GM12878 (cell line): ENCODE measurements around the gene ANKRD42. TPM values are rescaled to one million over a fixed set of nuclear protein-coding genes. Genes with fewer than 3 reads are reported as not detected.

Experiments used
- ATAC-seq: fragments of 200-7000 bp; cut with Tn5 transposase; 3 replicates; pipeline ENCODE4 v1.9.1; 2020; ENCODE audit warnings: mild to moderate bottlenecking, moderate library complexity
- BruUV-seq: library from RNA; stranded (reverse); fragments of 400-500 nt; replicated peaks from 2 replicates; lab custom pipeline; 2021; lab: Mats Ljungman, UMichigan
- CTCF ChIA-PET: fragments of 300-600 bp; sonication (Branson Sonifier 250); formaldehyde crosslinking; extraction: SDS; loops from one replicate; lab custom pipeline; 2021; ENCODE audit warnings: inconsistent platforms; lab: Yijun Ruan, JAX
- POLR2A ChIA-PET: fragments of 350-600 bp; formaldehyde crosslinking; extraction: SDS; loops from one replicate; lab custom pipeline; 2021; ENCODE audit warnings: inconsistent platforms; lab: Charles Lee
- RAD21 ChIA-PET: fragments of 300-600 bp; sonication (Branson Sonifier 250); formaldehyde crosslinking; loops from one replicate; lab custom pipeline; 2023; ENCODE audit warnings: antibody characterized with exemption; ENCODE audit not compliant: unreplicated experiment; lab: Charles Lee
- SMC1A ChIA-PET: fragments of 300-600 bp; sonication (Branson Sonifier 250); formaldehyde crosslinking; loops from one replicate; lab custom pipeline; 2023; ENCODE audit not compliant: unreplicated experiment, uncharacterized antibody; lab: Charles Lee
- DNase-seq: peaks from one replicate; pipeline ENCODE4 v3.0.0-alpha.2; 2011; ENCODE audit warnings: low read depth, low spot score
- FAIRE-seq: peaks from 3 replicates; lab custom pipeline; 2011; peaks lifted over from hg19 to GRCh38; lab: Jason Lieb, UNC
- H2AFZ ChIP-seq: 2 replicates; pipeline ENCODE4 v1.6.0; 2011; ENCODE audit warnings: low read depth, low read length, control low read depth; ENCODE audit not compliant: control insufficient read depth
- H3K27ac ChIP-seq: 2 replicates; pipeline ENCODE4 v1.5.1; 2011; ENCODE audit warnings: control low read depth; ENCODE audit not compliant: control insufficient read depth, insufficient read depth
- H3K27me3 ChIP-seq, 2 experiments: replicated peaks in 1 of 2; 2 replicates each; pipeline versions ENCODE4 v1.6.0 to v1.6.1; 2011; ENCODE audit warnings: low read length in 1 of 2; ENCODE audit not compliant: control insufficient read depth in 2 of 2, insufficient read depth in 2 of 2
- H3K36me3 ChIP-seq, 2 experiments: 2 replicates each; pipeline ENCODE4 v1.5.1; 2011; ENCODE audit warnings: low read length in 1 of 2; ENCODE audit not compliant: control insufficient read depth in 2 of 2, insufficient read depth in 2 of 2
- H3K4me1 ChIP-seq: 2 replicates; pipeline ENCODE4 v1.6.1; 2011; ENCODE audit warnings: mild to moderate bottlenecking, low read length, moderate library complexity, mixed read lengths; ENCODE audit not compliant: control insufficient read depth, insufficient read depth
- H3K4me2 ChIP-seq: 2 replicates; pipeline ENCODE4 v1.6.0; 2011; ENCODE audit warnings: control low read depth; ENCODE audit not compliant: control insufficient read depth, insufficient read depth
- H3K4me3 ChIP-seq: fragments of 200-600 bp; sonication (generic); 2 replicates; pipeline ENCODE4 v1.5.1; 2016
- H3K79me2 ChIP-seq: 2 replicates; pipeline ENCODE4 v1.6.0; 2011; ENCODE audit warnings: low read length; ENCODE audit not compliant: control insufficient read depth, insufficient read depth
- H3K9ac ChIP-seq: 2 replicates; pipeline ENCODE4 v1.8.0; 2011; ENCODE audit warnings: low read length, control low read depth, mixed read lengths; ENCODE audit not compliant: control insufficient read depth, insufficient read depth
- H3K9me3 ChIP-seq: replicated peaks from 3 replicates; pipeline ENCODE4 v1.5.1; 2011; ENCODE audit warnings: mild to moderate bottlenecking, low read length; ENCODE audit not compliant: control insufficient read depth, insufficient read depth
- H4K20me1 ChIP-seq: 2 replicates; pipeline ENCODE4 v1.6.0; 2011; ENCODE audit not compliant: control insufficient read depth, insufficient read depth
- BACH1 ChIP-seq: fragments of 450-650 bp; IDR thresholded peaks from 2 replicates; pipeline ENCODE4 v1.6.1; 2017; ENCODE audit warnings: mild to moderate bottlenecking, borderline replicate concordance
- EP300 ChIP-seq, 2 experiments: fragments of 150-350 bp in 1 of 2; IDR thresholded peaks; 2 replicates each; pipeline ENCODE4 v1.6.1; 2011 to 2012; ENCODE audit warnings: low read depth in 2 of 2, low read length in 2 of 2, borderline replicate concordance in 1 of 2, improper control_type of control experiment in 1 of 2, inconsistent platforms in 1 of 2; ENCODE audit not compliant: control insufficient read depth in 1 of 2
- JUNB ChIP-seq: IDR thresholded peaks from 2 replicates; pipeline ENCODE4 v1.6.1; 2016; ENCODE audit warnings: antibody characterized with exemption, mild to moderate bottlenecking
- RCOR1 ChIP-seq: conservative IDR thresholded peaks from 2 replicates; pipeline ENCODE4 v1.6.1; 2012; ENCODE audit warnings: low read depth, low read length, improper control_type of control experiment
- SMAD5 ChIP-seq: IDR thresholded peaks from 2 replicates; pipeline ENCODE4 v1.6.1; 2016; ENCODE audit warnings: antibody characterized with exemption, low read depth
- SP1 ChIP-seq: IDR thresholded peaks from one replicate; pipeline ENCODE4 v1.6.1; 2011; ENCODE audit warnings: low read depth, low read length
- STAT1 ChIP-seq: fragments of 450-650 bp; conservative IDR thresholded peaks from 2 replicates; pipeline ENCODE4 v1.6.1; 2014; ENCODE audit warnings: antibody characterized with exemption, mild to moderate bottlenecking
- SUPT20H ChIP-seq: IDR thresholded peaks from 2 replicates; pipeline ENCODE4 v1.6.1; 2011; ENCODE audit warnings: low read depth, mild to moderate bottlenecking, low read length, moderate library complexity, borderline replicate concordance; ENCODE audit not compliant: control insufficient read depth
- SUZ12 ChIP-seq: fragments of 200-600 bp; sonication (generic); IDR thresholded peaks from one replicate; pipeline ENCODE4 v1.6.1; 2018; ENCODE audit warnings: antibody characterized with exemption, mild to moderate bottlenecking; ENCODE audit not compliant: unreplicated experiment
- TARDBP ChIP-seq: IDR thresholded peaks from 2 replicates; pipeline ENCODE4 v1.6.1; 2016; ENCODE audit warnings: borderline replicate concordance
- TCF3 ChIP-seq: IDR thresholded peaks from 2 replicates; pipeline ENCODE4 v1.6.1; 2012; ENCODE audit warnings: low read depth, mild to moderate bottlenecking, low read length, borderline replicate concordance; ENCODE audit not compliant: insufficient read depth
- TCF7 ChIP-seq: IDR thresholded peaks from 2 replicates; pipeline ENCODE4 v1.6.1; 2014; ENCODE audit warnings: antibody characterized with exemption, borderline replicate concordance
- ZNF24 ChIP-seq: fragments of 450-650 bp; IDR thresholded peaks from 2 replicates; pipeline ENCODE4 v1.6.1; 2017; ENCODE audit warnings: antibody characterized with exemption, mild to moderate bottlenecking
- ZSCAN29 ChIP-seq: fragments of 450-650 bp; IDR thresholded peaks from 2 replicates; pipeline ENCODE4 v1.6.1; 2017; ENCODE audit warnings: mild to moderate bottlenecking, moderate library complexity
- WGBS: methylation state at CpG from one replicate; pipeline ENCODE4 v1.1.6; 2016; ENCODE audit warnings: low lambda C conversion rate; ENCODE audit not compliant: insufficient replicate concordance, insufficient coverage; ENCODE audit errors: missing lambda C conversion rate; 5-methylcytosine and 5-hydroxymethylcytosine counted together
- in situ Hi-C: fragments of 300-500 bp; cut with MboI; formaldehyde crosslinking; loops from 9 replicates; pipeline ENCODE4 v1.14.3; 2018; ENCODE audit warnings: mixed read lengths
- intact Hi-C: fragments of 100-400 bp; cut with micrococcal nuclease; formaldehyde crosslinking; loops from one replicate; pipeline ENCODE4 v1.14.2; 2022; ENCODE audit not compliant: unreplicated experiment
- polyA plus RNA-seq, 11 experiments: library from polyadenylated mRNA; depleted of rRNA in 4 of 11; unstranded in 6 of 11; stranded (reverse) in 5 of 11; fragments of >200 nt; fragmentation: Nextera tagmentation in 4 of 11; fragmentation: Illumina TruSeq in 1 of 11; extraction: Ambion mirVana in 4 of 11; extraction: Trizol in 1 of 11; gene quantifications; 1 replicate in 1 of 11; 2 replicates in 10 of 11; pipeline versions ENCODE4 v1.2.1 to v1.2.3, GENCODE V29; 2011 to 2016; ENCODE audit warnings: inconsistent platforms in 2 of 11, missing spikeins in 2 of 11, low read depth in 1 of 11
- total RNA-seq, 4 experiments: library from RNA; depleted of rRNA in 3 of 4; stranded (reverse); fragments of >200 nt in 3 of 4; fragmentation: Illumina TruSeq in 1 of 4; extraction: Trizol in 1 of 4; gene quantifications; 2 replicates each; pipeline versions ENCODE4 v1.2.1 to v1.2.3, GENCODE V29; 2013 to 2021
- TF ChIP-seq, protein P1 (sequence below): fragments of 150-350 bp; IDR thresholded peaks from 2 replicates; pipeline ENCODE4 v1.6.1; 2014; ENCODE audit warnings: mild to moderate bottlenecking, low read depth, low read length
- TF ChIP-seq, protein P2 (sequence below): fragments of 450-650 bp; formaldehyde crosslinking; IDR thresholded peaks from 2 replicates; pipeline ENCODE4 v1.5.0; 2022; ENCODE audit warnings: mild to moderate bottlenecking, missing genetic modification characterization
- TF ChIP-seq, protein P3 (sequence below): fragments of 450-650 bp; IDR thresholded peaks from 2 replicates; pipeline ENCODE4 v1.6.1; 2017; ENCODE audit warnings: low read depth, mild to moderate bottlenecking, moderate library complexity
- TF ChIP-seq, protein P4 (sequence below): IDR thresholded peaks from 2 replicates; pipeline ENCODE4 v1.6.1; 2011; ENCODE audit warnings: borderline replicate concordance, low read depth, mild to moderate bottlenecking, moderate library complexity, mixed read lengths, low read length; ENCODE audit not compliant: insufficient read depth; ENCODE audit errors: extremely low read length

Gene ANKRD42
- total and polyA plus RNA-seq, 10 of the 15 experiments (the other 5 are each of a cell fraction or from before 2014, with no cell fraction given): 0.68 to 3.2 (median 2.0) TPM

DNA sequence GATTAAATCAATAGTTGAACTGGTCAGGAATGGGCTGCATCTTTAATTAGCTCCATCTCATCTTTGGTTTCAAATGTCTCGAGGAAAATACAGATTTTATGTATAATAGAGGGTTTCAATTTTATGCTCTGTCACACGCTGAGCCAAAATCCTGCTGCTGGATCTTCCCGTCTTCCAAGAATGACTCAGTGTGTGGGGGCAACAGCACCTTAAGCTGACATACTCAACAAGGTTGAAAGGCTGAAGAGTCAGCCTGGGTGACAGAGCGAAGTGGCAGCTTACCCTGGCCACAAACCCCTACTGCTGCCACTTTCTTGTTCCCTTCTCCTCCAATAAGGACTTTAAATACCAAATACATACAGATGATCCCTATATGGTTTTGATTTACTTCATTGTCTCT lies 45.6 kb upstream of the ANKRD42 start:
- H3K9ac ChIP-seq: no peak overlapping the region
- ChIA-PET SMC1A (interaction anchor here (0.9 to 1.8 kb wide), 4 partner anchors 10 to 87 kb away, joined by 3 to 6 read pairs (median 3); partner anchors contain the start of gene RAB30), CTCF (no interaction called here), RAD21 (interaction anchor here (1.0 to 1.9 kb wide), 5 partner anchors 8 to 69 kb away, joined by 3 to 9 read pairs (median 4); partner anchors contain the start of gene PCF11), POLR2A (interaction anchor here (0.6 to 1.1 kb wide), 3 partner anchors 8 to 144 kb away, joined by 3 to 4 read pairs (median 3); no protein-coding TSS in a partner anchor)
- FAIRE-seq (no peak), DNase-seq (no peak), ATAC-seq (no peak)
- no peaks in the 10 kb centered on the region for H3K4me1 ChIP-seq
- no TSS peak for BruUV-seq
- H3K27ac ChIP-seq: no peak overlapping the region
- in situ Hi-C loops (no loop called here), intact Hi-C loops (no loop called here)
- no peaks in the 10 kb centered on the region for H3K79me2 ChIP-seq
- no peaks in the 10 kb centered on the region for H3K9me3 ChIP-seq
- no peaks in the 10 kb centered on the region for H4K20me1 ChIP-seq
- no peaks in the 10 kb centered on the region for H3K27me3 ChIP-seq
- no peak overlapping the region for H3K4me2 ChIP-seq
- 56% methylated on average over 4 of the region's 4 CpGs for WGBS
- no peak overlapping the region for H3K4me3 ChIP-seq
- no peak overlapping the region for H2AFZ ChIP-seq
- H3K36me3 ChIP-seq: no peaks in the 10 kb centered on the region
- TF ChIP-seq SUPT20H (no peak), TCF7 (no peak), SMAD5 (no peak), ZNF24 (no peak), BACH1 (no peak), TCF3 (no peak), RCOR1 (no peak), SUZ12 (no peak), EP300 (IDR thresholded peaks at IDR 0.05; ENCODE audit: borderline replicate concordance in 1 of 2, control insufficient read depth in 1 of 2, low read depth in 2 of 2, low read length in 2 of 2) (no peak), STAT1 (no peak), TARDBP (no peak), ZSCAN29 (no peak), SP1 (no peak), JUNB (no peak)
- TF ChIP-seq, protein P1, sequence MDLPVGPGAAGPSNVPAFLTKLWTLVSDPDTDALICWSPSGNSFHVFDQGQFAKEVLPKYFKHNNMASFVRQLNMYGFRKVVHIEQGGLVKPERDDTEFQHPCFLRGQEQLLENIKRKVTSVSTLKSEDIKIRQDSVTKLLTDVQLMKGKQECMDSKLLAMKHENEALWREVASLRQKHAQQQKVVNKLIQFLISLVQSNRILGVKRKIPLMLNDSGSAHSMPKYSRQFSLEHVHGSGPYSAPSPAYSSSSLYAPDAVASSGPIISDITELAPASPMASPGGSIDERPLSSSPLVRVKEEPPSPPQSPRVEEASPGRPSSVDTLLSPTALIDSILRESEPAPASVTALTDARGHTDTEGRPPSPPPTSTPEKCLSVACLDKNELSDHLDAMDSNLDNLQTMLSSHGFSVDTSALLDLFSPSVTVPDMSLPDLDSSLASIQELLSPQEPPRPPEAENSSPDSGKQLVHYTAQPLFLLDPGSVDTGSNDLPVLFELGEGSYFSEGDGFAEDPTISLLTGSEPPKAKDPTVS: no peak
- TF ChIP-seq, protein P2, sequence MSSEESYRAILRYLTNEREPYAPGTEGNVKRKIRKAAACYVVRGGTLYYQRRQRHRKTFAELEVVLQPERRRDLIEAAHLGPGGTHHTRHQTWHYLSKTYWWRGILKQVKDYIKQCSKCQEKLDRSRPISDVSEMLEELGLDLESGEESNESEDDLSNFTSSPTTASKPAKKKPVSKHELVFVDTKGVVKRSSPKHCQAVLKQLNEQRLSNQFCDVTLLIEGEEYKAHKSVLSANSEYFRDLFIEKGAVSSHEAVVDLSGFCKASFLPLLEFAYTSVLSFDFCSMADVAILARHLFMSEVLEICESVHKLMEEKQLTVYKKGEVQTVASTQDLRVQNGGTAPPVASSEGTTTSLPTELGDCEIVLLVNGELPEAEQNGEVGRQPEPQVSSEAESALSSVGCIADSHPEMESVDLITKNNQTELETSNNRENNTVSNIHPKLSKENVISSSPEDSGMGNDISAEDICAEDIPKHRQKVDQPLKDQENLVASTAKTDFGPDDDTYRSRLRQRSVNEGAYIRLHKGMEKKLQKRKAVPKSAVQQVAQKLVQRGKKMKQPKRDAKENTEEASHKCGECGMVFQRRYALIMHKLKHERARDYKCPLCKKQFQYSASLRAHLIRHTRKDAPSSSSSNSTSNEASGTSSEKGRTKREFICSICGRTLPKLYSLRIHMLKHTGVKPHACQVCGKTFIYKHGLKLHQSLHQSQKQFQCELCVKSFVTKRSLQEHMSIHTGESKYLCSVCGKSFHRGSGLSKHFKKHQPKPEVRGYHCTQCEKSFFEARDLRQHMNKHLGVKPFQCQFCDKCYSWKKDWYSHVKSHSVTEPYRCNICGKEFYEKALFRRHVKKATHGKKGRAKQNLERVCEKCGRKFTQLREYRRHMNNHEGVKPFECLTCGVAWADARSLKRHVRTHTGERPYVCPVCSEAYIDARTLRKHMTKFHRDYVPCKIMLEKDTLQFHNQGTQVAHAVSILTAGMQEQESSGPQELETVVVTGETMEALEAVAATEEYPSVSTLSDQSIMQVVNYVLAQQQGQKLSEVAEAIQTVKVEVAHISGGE (CRISPR knock-in tag): no peak
- TF ChIP-seq, protein P3, sequence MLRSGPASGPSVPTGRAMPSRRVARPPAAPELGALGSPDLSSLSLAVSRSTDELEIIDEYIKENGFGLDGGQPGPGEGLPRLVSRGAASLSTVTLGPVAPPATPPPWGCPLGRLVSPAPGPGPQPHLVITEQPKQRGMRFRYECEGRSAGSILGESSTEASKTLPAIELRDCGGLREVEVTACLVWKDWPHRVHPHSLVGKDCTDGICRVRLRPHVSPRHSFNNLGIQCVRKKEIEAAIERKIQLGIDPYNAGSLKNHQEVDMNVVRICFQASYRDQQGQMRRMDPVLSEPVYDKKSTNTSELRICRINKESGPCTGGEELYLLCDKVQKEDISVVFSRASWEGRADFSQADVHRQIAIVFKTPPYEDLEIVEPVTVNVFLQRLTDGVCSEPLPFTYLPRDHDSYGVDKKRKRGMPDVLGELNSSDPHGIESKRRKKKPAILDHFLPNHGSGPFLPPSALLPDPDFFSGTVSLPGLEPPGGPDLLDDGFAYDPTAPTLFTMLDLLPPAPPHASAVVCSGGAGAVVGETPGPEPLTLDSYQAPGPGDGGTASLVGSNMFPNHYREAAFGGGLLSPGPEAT: no peak
- TF ChIP-seq, protein P4, sequence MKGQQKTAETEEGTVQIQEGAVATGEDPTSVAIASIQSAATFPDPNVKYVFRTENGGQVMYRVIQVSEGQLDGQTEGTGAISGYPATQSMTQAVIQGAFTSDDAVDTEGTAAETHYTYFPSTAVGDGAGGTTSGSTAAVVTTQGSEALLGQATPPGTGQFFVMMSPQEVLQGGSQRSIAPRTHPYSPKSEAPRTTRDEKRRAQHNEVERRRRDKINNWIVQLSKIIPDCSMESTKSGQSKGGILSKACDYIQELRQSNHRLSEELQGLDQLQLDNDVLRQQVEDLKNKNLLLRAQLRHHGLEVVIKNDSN: no peak
